HG03280 (cell line): ENCODE results near the gene CDH12.
"Not testable (repeated sequence)": the region's sequence is repeated elsewhere in the genome, so short reads cannot be mapped to it uniquely, and the experiment has no call there.

Source experiments
- ATAC-seq: cut with Tn5 transposase; IDR thresholded peaks from one replicate; pipeline ENCODE4 v1.9.1; 2021; ENCODE audit warnings: mild to moderate bottlenecking, moderate library complexity; ENCODE audit not compliant: unreplicated experiment

CDH12 gene

DNA sequence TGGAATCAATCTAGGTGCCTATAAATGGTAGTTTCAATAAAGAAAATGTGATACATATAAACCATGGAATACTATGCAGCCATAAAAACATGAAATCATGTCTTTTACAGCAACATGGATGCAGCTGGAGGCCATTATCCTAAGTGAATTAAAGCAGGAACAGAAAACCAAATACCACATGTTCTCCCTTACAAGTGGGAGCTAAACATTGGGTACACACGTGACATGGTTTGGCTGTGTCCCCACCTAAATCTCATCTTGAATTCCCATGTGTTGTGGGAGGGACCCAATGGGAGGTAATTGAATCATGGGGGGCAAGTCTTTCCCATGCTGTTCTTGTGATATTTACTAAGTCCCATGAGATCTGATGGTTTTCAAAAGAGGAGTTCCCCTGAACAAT is 78.9 kb downstream of the CDH12 start:
- ATAC-seq = not testable (repeated sequence)

DNA sequence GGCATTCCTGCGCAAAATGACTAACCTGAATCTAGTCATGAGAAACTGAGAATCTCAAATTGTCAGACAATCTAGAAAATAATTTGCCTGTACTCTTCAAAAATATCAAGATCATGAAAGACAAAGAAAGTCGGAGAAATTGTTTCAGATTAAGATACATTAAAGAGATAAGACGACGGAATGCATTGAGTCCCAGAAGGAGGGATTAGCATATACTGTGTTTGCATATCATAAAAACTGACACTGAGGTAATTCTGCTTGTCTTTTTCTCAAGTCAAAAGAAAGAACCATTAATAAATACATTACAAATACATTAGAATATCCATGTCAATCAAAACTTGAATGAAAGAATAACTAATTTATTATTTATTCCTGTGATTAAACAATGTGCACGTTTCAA is 88.4 kb downstream of the CDH12 start:
- no peak for ATAC-seq

DNA sequence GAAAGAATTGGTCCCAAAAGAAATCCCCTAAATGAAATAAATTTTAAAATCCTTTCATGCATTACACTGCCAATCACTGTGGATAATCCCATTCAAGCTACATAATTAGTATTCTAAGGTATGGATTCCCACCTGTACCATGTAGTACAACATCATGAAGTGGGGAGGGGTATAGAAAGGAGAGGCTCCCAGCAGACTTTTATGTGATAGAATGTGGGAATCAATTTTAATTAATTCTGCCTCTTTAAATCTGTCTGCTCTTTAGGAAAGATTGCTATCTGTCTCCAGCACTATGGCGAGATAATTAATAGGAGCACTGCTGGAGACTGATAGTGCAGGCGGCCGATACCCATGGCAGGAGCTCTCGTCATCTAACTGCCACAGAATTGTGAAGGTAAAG is 95.4 kb downstream of the CDH12 start:
- no peak for ATAC-seq

DNA sequence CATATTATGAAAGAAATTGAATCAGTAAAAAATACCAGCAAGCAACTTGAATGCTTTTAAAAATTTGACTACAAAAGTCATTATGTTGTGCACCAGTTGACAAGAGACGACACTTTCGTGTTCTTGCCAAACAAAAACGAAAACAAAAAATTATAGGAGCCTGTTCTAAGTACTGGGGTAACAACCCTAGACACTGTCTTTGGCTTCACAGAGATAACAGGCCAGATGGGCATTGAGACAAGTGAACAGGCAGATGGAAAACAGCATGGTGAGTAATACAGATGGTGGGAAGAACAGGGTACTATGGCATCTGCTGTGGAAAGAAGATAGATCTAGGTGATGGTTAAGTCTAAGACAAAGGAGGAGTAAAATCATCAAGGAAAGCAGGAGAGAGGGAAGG is 99.0 kb downstream of the CDH12 start:
- ATAC-seq = no peak

DNA sequence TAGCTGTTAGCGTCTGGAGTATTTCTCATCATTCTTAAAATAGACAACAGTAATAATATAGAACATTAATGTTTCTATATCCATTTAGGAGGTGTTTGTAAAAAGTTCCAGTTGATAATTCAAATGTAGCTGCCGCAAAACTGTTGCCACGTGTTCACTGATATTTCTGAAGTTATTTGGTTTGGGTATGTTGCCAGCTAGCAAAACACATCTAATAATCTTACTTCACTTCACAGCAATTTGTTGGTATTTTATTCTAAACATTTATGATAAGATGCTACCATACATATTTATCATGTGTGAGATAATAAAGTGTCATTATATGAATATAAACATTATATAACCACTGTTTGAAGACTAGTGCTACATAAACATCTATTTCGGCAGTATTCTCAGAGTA is 101.6 kb downstream of the CDH12 start:
- no peak for ATAC-seq

DNA sequence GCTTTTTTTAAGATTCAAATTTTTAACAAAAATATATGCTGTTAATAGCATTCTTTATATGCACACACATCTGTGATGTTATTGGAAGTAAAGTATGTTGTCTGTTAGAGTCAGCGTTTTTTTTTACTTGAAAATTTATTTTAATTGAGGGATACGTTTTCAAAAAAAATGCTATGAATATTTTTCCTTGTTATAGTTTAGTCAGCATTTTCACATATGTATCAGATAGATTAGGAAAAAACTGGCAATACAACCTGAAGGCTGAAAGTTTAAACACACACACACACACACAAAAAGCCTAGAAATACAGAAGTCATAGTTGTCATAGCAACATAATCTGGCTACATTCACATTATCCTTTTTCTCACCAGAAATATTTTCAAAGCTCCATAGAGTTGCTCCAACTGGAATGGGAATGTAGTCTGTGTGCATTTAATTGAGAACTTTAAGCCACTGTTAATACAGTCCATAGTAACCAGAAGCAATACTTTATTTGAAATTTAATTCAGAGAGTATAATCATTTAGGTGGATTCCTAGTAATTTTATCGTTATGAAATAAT is 116.6 kb downstream of the CDH12 start:
- no peak for ATAC-seq

DNA sequence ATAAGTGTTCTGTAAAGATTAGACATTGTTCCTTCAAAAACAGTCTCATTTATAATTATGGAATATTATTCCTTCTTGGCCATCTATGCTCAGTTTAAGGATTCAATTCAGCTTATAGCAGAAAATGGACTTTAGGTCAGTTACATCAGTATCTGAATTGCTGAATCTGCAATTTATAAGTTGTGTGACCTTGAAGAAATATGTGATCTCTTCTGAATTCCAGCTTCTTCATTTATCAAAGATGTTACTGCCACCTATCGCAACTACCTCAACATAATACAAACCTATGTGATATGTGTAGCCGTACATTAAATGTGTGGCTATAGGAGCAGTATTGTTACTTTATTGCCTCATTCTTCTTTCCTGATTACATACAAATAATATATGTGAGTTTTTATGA is 118.2 kb downstream of the CDH12 start:
- no peak for ATAC-seq

DNA sequence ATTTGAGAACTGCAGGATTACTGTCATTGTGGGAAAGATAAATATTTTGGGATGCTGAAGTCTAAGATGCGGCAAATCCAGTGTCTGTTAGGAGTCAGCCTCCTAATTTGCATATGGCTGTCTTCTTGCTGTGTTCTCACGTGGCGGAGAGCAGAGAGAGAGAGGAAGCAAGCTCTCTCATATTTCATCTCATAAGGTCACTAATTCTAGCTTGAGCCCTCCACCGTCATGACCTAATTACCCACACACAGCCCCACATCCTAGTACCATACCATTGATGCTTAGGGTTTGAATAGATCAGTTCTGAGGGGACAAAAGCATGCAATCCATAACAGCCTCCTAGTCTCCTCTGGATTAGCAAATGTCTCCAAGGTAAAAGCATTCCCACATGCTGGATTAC is 124.5 kb downstream of the CDH12 start:
- ATAC-seq = no peak

DNA sequence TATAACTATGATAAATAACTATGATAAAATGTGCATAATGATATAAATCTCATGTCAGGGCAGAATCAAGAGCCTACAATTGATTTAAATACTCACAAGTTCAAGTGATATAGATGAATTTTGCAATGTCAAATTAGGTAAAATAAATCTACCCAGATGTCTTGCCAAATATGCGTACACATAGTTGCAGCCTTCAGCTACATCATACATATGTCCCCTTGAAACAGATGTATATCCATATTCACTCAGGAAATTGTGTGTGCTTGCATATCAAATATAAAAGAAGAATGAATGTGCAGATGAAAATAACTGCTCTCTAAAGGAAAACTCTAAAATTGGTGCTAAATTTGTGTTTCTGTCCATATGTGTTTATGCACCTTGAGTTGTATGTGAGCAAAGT is 130.7 kb downstream of the CDH12 start:
- ATAC-seq = no peak

DNA sequence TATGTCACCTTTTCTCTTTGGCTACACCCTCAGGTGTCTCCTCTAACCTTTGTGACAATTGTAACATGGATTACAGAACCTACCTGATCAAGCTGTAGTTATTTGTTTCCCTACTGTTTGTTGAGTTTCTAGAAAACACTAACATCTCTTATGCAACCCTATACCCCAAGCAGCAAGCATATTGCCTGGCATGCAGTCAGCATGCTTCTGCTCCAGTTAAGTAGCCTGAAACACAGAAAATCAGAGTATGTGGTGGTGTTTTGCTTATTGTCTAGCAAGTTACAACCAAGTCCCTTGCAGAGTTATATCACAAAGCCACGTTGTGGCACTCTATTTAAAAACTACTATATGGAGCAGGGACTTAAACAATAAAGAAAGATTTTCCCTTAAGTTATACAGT is 131.1 kb downstream of the CDH12 start:
- ATAC-seq = no peak

DNA sequence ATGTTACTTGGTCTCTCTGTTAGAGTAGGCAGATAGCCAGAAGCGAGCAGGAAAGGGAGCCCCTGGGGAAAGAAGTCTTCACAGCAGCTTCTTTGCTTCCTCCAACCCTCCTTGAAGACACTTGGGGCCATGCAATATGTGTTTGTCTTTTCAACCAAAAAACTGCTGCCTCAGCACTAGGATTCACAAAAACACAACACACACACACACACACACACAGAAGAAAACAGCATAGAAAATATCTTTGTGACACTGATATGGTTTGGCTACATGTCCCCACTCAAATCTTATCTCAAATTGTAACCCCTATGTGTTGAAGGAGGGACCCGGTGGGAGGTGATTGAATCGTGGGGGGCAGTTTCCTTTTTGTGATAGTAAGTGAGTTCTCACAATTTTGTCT is 133.3 kb downstream of the CDH12 start:
- ATAC-seq = no peak

DNA sequence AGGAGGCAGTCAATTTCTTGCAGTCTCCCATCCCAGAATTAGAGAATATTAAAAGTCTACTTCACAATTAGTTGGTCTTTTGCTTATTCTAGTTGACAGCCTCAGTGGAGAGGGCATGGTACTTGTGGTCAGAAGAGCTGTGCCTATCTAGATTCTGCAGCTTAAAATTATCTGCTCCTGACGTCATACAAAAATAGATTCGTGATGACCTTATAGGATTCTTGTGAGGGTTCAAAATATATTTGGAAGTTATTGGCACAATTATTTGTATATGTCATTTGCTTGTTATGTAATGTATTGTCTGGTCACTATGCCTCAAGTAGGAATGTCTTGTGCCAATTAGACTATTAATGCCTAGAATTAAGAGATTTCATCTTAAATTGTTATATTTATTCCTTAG is 142.5 kb downstream of the CDH12 start:
- no peak for ATAC-seq

DNA sequence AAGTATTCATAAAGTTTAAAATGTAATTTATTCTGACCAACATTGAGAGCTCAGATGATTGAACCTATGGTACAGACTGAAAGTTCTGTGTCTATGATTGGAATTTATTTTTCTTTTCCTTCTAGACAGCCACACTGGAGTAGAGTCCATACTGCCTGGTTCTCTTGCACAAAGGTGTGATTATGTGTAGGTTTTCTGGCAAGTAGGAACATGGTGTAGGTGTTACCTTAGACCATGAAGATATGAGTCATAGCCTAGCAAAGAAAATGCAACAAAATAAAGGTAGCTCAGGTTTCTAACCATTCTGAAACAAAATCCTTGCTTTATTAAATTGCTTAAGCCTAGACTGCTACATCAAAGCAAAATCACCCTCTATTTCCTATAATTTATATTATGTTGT is 143.4 kb downstream of the CDH12 start:
- ATAC-seq = no peak

DNA sequence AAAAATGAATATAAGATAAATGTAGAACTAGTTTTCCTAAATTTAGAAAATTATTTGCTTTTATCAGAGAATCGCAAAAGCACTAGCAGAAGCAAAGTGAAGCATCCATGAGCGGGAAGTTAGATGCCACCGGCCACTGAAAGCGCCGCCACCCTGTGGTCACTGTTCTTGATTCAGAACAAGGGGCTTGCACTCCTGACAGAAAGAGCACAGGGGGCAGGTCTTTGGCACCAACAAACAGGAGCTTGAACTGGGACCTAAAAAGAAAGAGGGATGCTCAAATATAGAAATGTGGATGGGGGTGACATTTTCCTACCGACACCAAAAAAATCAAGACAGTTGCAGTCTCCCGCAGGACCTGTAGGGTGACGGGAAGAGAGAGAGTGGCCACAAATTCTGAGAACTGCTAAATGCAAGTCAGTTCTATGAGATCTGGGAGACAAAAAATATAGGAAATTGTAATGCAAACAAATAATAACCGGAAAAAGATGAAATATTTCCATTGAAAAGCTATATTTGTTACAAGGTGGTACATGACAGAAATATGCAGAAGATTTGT is 144.3 kb downstream of the CDH12 start:
- ATAC-seq = no peak

DNA sequence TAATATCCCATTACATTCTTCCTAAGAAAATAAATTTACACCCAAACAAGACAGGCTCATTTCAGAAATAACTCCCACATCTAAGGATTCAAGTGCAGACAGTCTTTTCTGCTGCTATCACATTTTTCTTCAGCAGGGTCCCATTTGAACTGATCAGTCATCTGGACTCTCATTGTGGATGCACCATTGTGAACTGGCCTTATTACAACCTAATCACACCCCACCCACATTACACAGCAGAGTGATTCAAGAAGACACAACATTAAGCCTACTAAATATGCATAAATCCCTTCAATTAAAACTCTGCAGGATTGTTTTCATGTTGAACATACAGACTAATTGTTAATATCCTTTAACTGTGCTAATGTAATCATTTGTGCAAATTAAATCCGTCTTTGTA is 146.2 kb downstream of the CDH12 start:
- ATAC-seq = no peak

DNA sequence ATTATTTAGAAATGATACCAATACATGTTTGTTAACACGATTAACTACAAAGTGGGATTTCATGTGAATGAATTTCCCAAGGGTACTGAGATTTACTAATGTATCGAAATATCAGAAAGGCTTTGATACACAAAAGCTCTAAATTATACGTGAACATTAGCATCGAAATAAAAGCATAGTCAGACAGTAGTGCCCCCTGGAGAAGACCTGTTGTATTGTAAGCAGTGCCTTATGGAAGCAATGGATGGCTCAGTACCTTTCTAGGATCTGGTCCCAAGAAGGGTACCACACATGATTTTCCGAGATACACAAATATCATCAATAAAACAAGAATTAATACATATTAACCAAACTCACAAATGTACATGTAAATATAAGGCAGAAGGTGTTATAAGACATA is 153.8 kb downstream of the CDH12 start:
- ATAC-seq = no peak

DNA sequence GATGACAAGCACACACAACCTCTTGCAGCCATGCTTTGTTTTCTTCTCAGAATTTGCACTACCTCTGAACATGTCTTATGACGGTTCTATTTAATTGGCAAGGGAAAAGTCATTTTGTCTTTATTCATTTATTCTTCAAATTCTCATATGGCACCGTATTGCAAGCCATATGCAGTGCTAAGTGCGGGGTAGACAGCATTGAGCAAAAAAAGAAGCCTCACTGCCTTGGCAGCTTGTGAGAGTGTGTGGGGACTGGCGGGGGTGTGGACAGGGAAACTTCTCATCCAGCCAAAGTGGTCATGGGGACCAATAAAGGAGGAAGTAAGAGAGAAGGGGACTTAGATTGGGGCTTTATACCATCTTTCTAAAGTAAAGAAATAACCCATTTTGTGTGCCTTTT is 160.0 kb downstream of the CDH12 start:
- no peak for ATAC-seq

DNA sequence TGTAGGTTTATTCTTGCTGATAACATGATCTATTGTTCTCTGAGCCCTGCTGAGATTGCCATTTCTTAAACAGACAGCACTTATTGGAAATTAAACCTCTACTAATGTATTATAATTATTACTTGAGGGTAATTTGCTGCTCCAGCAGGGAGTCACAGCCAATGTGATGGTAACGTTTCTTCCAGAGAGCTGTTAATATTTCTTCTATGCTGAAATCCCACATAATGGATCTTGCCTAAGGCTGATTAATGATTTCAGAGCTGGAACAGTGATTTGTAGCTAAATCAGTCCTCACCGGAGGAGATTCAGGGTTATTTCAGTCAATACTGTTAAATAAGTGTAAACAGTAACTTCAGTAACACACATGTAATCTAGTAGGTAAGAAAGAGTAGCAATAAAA is 170.1 kb downstream of the CDH12 start:
- no peak for ATAC-seq

DNA sequence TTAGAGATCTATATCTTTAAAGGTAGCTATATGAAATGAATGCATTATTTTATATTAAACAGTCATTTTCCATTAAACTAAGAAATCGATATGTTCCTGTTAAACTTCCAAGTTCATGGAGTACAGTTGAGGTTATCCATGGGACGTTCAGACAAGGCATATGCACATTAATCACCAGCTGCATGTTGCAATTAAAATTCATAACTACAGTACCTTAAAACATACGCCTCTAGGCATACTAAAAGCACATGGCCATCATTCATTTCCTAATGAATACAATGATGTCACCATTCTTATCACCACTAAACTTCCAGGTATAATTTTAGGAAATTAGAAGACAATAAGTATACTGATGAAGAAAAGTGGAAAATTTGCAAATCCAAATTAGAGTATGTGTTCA is 174.3 kb downstream of the CDH12 start:
- no peak for ATAC-seq

DNA sequence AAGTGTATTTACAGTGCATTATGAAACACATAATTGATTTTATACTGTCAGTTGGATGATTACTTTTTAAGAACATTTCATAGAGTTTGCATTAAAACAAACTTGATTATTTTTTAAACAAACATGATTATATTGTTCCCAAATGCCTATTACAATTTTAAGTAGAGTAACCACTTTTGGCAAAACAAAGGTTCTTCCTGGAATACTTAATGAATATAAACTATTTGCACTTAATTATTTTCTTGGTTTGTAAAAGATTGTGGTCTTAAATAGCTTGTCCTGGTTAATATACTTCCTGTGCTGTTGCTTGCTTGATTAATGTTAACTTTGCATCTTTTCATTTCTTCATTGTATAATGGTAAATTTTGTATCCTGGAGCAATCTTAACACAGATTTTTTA is 180.0 kb downstream of the CDH12 start:
- ATAC-seq = no peak

DNA sequence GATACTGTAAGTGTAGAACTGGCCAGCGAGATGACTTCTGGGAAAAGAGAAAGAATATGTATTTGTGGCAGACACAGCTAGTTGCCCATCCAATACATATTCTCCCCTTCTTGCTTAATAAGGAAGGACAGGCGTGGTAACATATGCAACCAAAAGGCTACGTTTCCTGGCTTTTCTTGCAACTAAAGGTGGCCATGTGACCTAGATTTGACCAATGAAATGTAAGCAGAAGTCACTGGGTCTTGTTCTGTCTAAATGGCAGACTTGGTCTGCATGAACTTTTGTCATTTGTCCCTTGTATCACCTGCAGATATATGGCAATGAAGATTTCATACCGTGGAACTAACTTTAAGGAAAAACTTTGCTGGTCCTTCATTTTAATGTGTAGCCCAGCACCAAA is 183.8 kb downstream of the CDH12 start:
- ATAC-seq = no peak

DNA sequence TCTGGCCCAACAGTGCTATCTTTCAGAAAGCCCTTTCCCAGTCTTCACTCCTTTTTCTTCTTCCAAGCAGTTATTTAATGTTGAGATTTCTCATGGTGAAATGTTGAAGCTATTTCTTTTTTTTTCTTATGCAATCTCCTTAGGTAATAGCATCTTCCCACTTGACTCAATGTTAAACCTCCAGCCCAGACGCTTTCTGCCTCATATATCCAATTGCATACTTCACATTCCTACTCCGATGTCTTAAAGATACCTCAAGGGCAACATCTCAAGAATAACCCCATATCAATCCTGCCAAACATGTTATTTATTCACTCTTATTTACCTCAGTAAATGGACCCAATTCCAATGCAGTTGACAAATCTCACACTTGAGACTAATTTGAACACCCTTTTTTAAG is 187.3 kb downstream of the CDH12 start:
- no peak for ATAC-seq

DNA sequence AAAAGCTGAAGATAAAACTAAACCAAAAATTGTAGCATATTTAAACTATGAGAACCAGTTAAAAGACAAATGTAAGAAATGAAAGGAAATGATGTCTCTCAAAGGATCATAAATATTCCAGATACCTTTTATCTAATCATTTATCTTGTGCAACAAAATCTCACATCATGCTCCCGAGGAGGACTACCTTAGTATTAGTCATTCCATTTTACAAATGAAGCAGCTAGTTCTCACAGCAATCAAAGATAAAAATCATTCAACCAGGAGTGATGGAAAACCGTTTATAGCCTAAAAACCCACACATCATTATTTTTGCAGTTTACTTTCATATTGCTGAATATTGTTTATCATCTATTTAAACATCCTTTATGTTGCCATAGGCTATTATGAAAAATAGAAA is 190.0 kb downstream of the CDH12 start:
- no peak for ATAC-seq

DNA sequence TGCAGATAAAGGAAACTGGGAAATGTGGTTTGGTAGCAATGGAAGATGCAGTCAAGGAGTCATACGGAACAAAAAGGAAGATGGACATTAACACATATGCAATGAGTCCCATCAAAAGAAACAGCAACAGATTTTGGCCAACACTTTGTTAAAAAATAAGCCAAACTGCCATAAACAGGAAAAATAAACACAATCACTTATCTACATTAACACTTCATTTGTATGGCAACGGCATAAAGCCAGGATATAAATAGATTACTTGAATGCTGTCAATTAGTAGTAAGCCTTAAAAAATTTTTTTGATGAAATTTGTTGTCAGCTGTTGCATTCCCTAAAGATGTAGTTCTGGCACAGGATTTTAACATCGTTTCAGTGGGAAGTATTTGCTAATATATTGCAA is 190.8 kb downstream of the CDH12 start:
- no peak for ATAC-seq
